ENCODE results near the gene CIC.
"Not testable (repeated sequence)": the region's sequence is repeated elsewhere in the genome, so short reads cannot be mapped to it uniquely, and the experiment has no call there.

CIC gene

GRCh38 chr19:42255766-42256745 is 13.0 kb upstream of the CIC start:
- no peak for DNase-seq

GRCh38 chr19:42257842-42258241 is 11.2 kb upstream of the CIC start:
- DNase-seq: not testable (repeated sequence)

- no peak for DNase-seq
Observed at GRCh38 chr19:42261763-42262162, 7.3 kb upstream of the CIC start.

- DNase-seq: not testable (repeated sequence)
Observed at GRCh38 chr19:42266105-42266504, 2.9 kb upstream of the CIC start.

GRCh38 chr19:42266928-42267603 is 2.0 kb upstream of the CIC start:
- DNase-seq: not testable (repeated sequence)

GRCh38 chr19:42267644-42268141 is 1.4 kb upstream of the CIC start:
- DNase-seq: no peak

- DNase-seq: peak; percentile 97
Observed at GRCh38 chr19:42268142-42268703, 829 bp upstream of the CIC start.

- DNase-seq: no peak
Observed at GRCh38 chr19:42269478-42270345, 660 bp downstream of the CIC start.

- DNase-seq: no peak
Observed at GRCh38 chr19:42270346-42271044, 1.4 kb downstream of the CIC start.

GRCh38 chr19:42271045-42271419 is 2.0 kb downstream of the CIC start:
- DNase-seq: no peak

- DNase-seq: no peak
Observed at GRCh38 chr19:42271861-42272534, 2.9 kb downstream of the CIC start.

GRCh38 chr19:42272535-42272897 is 3.5 kb downstream of the CIC start:
- DNase-seq: no peak

- no peak for DNase-seq
Observed at GRCh38 chr19:42272989-42273406, 3.9 kb downstream of the CIC start.

- DNase-seq: no peak
Observed at GRCh38 chr19:42273407-42274064, 4.5 kb downstream of the CIC start.

GRCh38 chr19:42274065-42274682 is 5.1 kb downstream of the CIC start:
- DNase-seq: no peak

GRCh38 chr19:42275103-42275502 is 6.1 kb downstream of the CIC start:
- DNase-seq: no peak

- DNase-seq: no peak
Observed at GRCh38 chr19:42275517-42275916, 6.5 kb downstream of the CIC start.

GRCh38 chr19:42276284-42276683 is 7.2 kb downstream of the CIC start:
- DNase-seq: no peak

GRCh38 chr19:42276821-42277220 is 7.8 kb downstream of the CIC start:
- no peak for DNase-seq

GRCh38 chr19:42277821-42278451 is 8.9 kb downstream of the CIC start:
- DNase-seq: no peak
